ENCODE measurements around the gene ERGIC1. TPM values are rescaled to one million over a fixed set of nuclear protein-coding genes. Genes with fewer than 3 reads are reported as not detected.

ERGIC1 gene
- total and polyA plus RNA-seq, 10 of the 15 experiments (the other 5 are each of a cell fraction or from before 2014, with no cell fraction given), result 8.8 to 104 (median 76.3) TPM

DNA sequence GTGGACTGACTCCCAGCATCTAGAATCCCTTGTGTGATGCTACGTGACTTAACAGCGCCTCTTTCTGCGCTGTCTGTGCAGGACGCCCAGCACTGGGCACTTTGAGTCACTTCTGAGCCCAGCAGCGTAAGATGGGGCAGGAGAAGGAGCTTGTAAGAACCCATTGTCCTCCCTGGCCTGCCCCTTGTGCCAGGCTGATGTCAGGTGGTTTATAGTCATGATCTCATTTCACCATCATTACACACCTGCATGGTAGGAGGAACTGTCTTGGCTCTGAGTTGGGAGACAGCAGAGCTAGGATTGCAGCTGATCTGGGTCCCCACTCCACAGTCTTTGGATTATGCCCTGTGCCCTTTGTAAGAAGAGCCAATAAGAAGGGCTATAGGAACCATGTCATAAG is 12.2 kb downstream of the ERGIC1 start:
- Histone ChIP-seq H3K79me2 (ENCODE audit: control insufficient read depth, insufficient read depth, low read length) (peaks cover 61% of the 10 kb centered on the region), H3K4me1 (ENCODE audit: control insufficient read depth, insufficient read depth, low read length) (peaks cover 18% of the 10 kb centered on the region), H3K36me3 (ENCODE audit: control insufficient read depth in 2 of 2, insufficient read depth in 2 of 2, low read length in 1 of 2) (peaks cover 0 to 10% of the 10 kb centered on the region in 2 experiments; a peak in 2 of 4 replicates), H3K27ac (ENCODE audit: control insufficient read depth, insufficient read depth) (no peak overlapping the region), H3K9me3 (replicated peaks; ENCODE audit: control insufficient read depth, insufficient read depth, low read length) (no peaks in the 10 kb centered on the region), H3K4me3 (no peak overlapping the region), H3K9ac (ENCODE audit: control insufficient read depth, insufficient read depth, low read length) (no peak overlapping the region), H3K4me2 (ENCODE audit: control insufficient read depth, insufficient read depth) (no peak overlapping the region), H3K27me3 (replicated peaks in 1 of 2; ENCODE audit: control insufficient read depth in 2 of 2, insufficient read depth in 2 of 2, low read length in 1 of 2) (no peaks in the 10 kb centered on the region), H2AFZ (ENCODE audit: control insufficient read depth, low read depth, low read length) (no peak overlapping the region), H4K20me1 (ENCODE audit: control insufficient read depth, insufficient read depth) (no peaks in the 10 kb centered on the region)
- ChIA-PET CTCF (interaction anchor here (1.7 kb wide), 1 partner anchor 129 kb away, joined by 4 read pairs; no protein-coding TSS in a partner anchor), POLR2A (interaction anchor here (0.8 kb wide), 1 partner anchor 9 kb away, joined by 3 read pairs; no protein-coding TSS in a partner anchor), SMC1A (ENCODE audit: uncharacterized antibody, unreplicated experiment) (interaction anchor here (0.7 to 1.2 kb wide), 2 partner anchors 9 to 69 kb away, joined by 3 to 4 read pairs; no protein-coding TSS in a partner anchor), RAD21 (ENCODE audit: unreplicated experiment) (no interaction called here)
- ATAC-seq (no peak), DNase-seq (ENCODE audit: low read depth, low spot score) (no peak), FAIRE-seq (no peak)
- in situ Hi-C loops (cut with MboI), result no loop called here
- WGBS (ENCODE audit: insufficient coverage, insufficient replicate concordance, low lambda C conversion rate, missing lambda C conversion rate), result 100% methylated on average over 5 of the region's 5 CpGs
- intact Hi-C loops (cut with micrococcal nuclease; ENCODE audit: unreplicated experiment), result no loop called here
- no TSS peak for BruUV-seq (replicated peaks)
- TF ChIP-seq, protein P1, sequence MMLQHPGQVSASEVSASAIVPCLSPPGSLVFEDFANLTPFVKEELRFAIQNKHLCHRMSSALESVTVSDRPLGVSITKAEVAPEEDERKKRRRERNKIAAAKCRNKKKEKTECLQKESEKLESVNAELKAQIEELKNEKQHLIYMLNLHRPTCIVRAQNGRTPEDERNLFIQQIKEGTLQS (IDR thresholded peaks at IDR 0.05; ENCODE audit: borderline replicate concordance, extremely low read depth, low read depth, low read length), result no peak
- TF ChIP-seq EZH2 (IDR thresholded peaks at IDR 0.05; ENCODE audit: borderline replicate concordance, control insufficient read depth, low read depth, low read length) (no peak), CBX3 (IDR thresholded peaks at IDR 0.05; ENCODE audit: borderline replicate concordance, low read depth) (no peak), SPI1 (IDR thresholded peaks at IDR 0.05; ENCODE audit: borderline replicate concordance, insufficient read depth, low read depth, low read length) (no peak), MTA3 (IDR thresholded peaks at IDR 0.05; ENCODE audit: borderline replicate concordance, low read length) (no peak), FOXM1 (IDR thresholded peaks at IDR 0.05; ENCODE audit: low read depth, low read length) (no peak), SMAD5 (IDR thresholded peaks at IDR 0.05; ENCODE audit: low read depth) (no peak), RBBP5 (conservative IDR thresholded peaks at IDR 0.05) (no peak), SIX5 (IDR thresholded peaks at IDR 0.05; ENCODE audit: low read depth, low read length, severe bottlenecking) (no peak), CHD2 (IDR thresholded peaks at IDR 0.05; ENCODE audit: borderline replicate concordance, low read depth, low read length) (no peak)
